OCI-LY1 (cell line): ENCODE results near the gene ADAMTS17.

Experiments used
- H2AFZ ChIP-seq: fragments of 200-600 bp; sonication (generic), shearing (Covaris generic); 2 replicates; pipeline ENCODE4 v1.6.0; 2014; ENCODE audit warnings: antibody characterized with exemption, mild to moderate bottlenecking, low read length
- H3F3A ChIP-seq: fragments of 200-600 bp; sonication (generic), shearing (Covaris generic); 2 replicates; pipeline ENCODE4 v1.6.0; 2014; ENCODE audit warnings: mild to moderate bottlenecking, antibody characterized with exemption, low read length, moderate library complexity; ENCODE audit not compliant: insufficient read depth
- H3K27ac ChIP-seq: fragments of 200-600 bp; sonication (generic); 2 replicates; pipeline ENCODE4 v1.5.1; 2014; ENCODE audit warnings: low read length, mixed run types, mild to moderate bottlenecking, low read depth; ENCODE audit not compliant: poor library complexity, severe bottlenecking
- H3K27me3 ChIP-seq: fragments of 200-600 bp; sonication (generic); 2 replicates; pipeline ENCODE4 v1.6.0; 2014; ENCODE audit warnings: antibody characterized with exemption, mild to moderate bottlenecking, low read length, moderate library complexity; ENCODE audit not compliant: insufficient read depth
- H3K36me3 ChIP-seq: fragments of 200-600 bp; sonication (generic); 2 replicates; pipeline ENCODE4 v1.6.1; 2014; ENCODE audit warnings: mild to moderate bottlenecking, antibody characterized with exemption, low read length, moderate library complexity, mixed read lengths; ENCODE audit not compliant: insufficient read depth
- H3K4me1 ChIP-seq: fragments of 200-600 bp; sonication (generic); 2 replicates; pipeline ENCODE4 v1.5.1; 2014; ENCODE audit warnings: mild to moderate bottlenecking, low read length, moderate library complexity; ENCODE audit not compliant: insufficient read depth, severe bottlenecking
- H3K4me2 ChIP-seq: fragments of 200-600 bp; sonication (generic), shearing (Covaris generic); 2 replicates; pipeline ENCODE4 v1.6.1; 2014; ENCODE audit warnings: low read length
- H3K4me3 ChIP-seq: fragments of 200-600 bp; sonication (generic); 2 replicates; pipeline ENCODE4 v1.5.1; 2014; ENCODE audit warnings: low read length, low read depth, mild to moderate bottlenecking, mixed read lengths; ENCODE audit not compliant: poor library complexity, severe bottlenecking
- H3K79me2 ChIP-seq: fragments of 200-600 bp; shearing (Covaris generic); 2 replicates; pipeline ENCODE4 v1.6.1; 2016; ENCODE audit warnings: mixed run types, low read length, mixed read lengths; ENCODE audit not compliant: insufficient read depth
- H3K9ac ChIP-seq: fragments of 200-600 bp; sonication (generic), shearing (Covaris generic); 2 replicates; pipeline ENCODE4 v1.6.1; 2014; ENCODE audit warnings: mild to moderate bottlenecking, low read length, mixed read lengths
- H3K9me2 ChIP-seq: fragments of 200-600 bp; sonication (generic), shearing (Covaris generic); 2 replicates; pipeline ENCODE4 v1.6.1; 2014; ENCODE audit warnings: low read depth, mild to moderate bottlenecking, low read length, mixed read lengths
- H3K9me3 ChIP-seq: fragments of 200-600 bp; shearing (Covaris generic); 2 replicates; pipeline ENCODE4 v1.6.1; 2014; ENCODE audit warnings: low read length, mixed read lengths
- H4K20me1 ChIP-seq: fragments of 200-600 bp; sonication (generic), shearing (Covaris generic); 2 replicates; pipeline ENCODE4 v1.6.0; 2016; ENCODE audit warnings: mild to moderate bottlenecking, low read length; ENCODE audit not compliant: insufficient read depth
- EZH2 ChIP-seq: fragments of 200-600 bp; sonication (generic), shearing (Covaris generic); IDR thresholded peaks from 2 replicates; pipeline ENCODE4 v1.8.0; 2017; ENCODE audit warnings: borderline replicate concordance, mixed run types, mild to moderate bottlenecking, antibody characterized with exemption, low read length, moderate library complexity, mixed read lengths
- TF ChIP-seq, protein P1 (sequence below): fragments of 200-600 bp; sonication (generic), shearing (Covaris generic); IDR thresholded peaks from 2 replicates; pipeline ENCODE4 v1.5.1; 2017; ENCODE audit warnings: mild to moderate bottlenecking, antibody characterized with exemption, low read length, moderate library complexity, mixed read lengths

ADAMTS17 gene

DNA sequence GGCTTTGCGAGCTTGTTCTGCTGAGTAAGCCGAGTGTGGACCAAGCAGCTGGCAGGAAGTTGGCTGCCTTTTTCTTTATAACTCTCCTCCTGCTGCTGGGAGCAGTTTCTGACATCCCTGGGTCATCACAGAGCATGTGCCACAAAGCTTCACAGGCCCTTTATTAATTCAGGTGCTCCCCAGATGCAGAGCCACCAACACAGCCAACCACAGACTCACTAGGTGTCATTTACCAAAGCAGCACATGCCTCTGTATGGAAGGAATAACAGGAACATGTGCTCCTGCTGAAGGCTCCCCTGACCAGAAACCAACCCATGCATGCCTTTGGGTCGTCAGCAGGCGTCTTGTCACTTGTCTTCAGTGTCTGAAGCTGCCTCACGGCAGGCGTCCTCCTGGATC lies 152.5 kb downstream of the ADAMTS17 start:
- H3K4me1 ChIP-seq, result no peaks in the 10 kb centered on the region
- no peaks in the 10 kb centered on the region for H3K9me2 ChIP-seq
- H3K9ac ChIP-seq, result no peak overlapping the region
- no peaks in the 10 kb centered on the region for H3K36me3 ChIP-seq
- no peak overlapping the region for H2AFZ ChIP-seq
- TF ChIP-seq, protein P1, sequence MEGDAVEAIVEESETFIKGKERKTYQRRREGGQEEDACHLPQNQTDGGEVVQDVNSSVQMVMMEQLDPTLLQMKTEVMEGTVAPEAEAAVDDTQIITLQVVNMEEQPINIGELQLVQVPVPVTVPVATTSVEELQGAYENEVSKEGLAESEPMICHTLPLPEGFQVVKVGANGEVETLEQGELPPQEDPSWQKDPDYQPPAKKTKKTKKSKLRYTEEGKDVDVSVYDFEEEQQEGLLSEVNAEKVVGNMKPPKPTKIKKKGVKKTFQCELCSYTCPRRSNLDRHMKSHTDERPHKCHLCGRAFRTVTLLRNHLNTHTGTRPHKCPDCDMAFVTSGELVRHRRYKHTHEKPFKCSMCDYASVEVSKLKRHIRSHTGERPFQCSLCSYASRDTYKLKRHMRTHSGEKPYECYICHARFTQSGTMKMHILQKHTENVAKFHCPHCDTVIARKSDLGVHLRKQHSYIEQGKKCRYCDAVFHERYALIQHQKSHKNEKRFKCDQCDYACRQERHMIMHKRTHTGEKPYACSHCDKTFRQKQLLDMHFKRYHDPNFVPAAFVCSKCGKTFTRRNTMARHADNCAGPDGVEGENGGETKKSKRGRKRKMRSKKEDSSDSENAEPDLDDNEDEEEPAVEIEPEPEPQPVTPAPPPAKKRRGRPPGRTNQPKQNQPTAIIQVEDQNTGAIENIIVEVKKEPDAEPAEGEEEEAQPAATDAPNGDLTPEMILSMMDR, result no peak
- H4K20me1 ChIP-seq, result no peaks in the 10 kb centered on the region
- no peaks in the 10 kb centered on the region for H3K9me3 ChIP-seq
- no peaks in the 10 kb centered on the region for H3K79me2 ChIP-seq
- H3K27ac ChIP-seq, result no peak overlapping the region
- no peaks in the 10 kb centered on the region for H3F3A ChIP-seq
- no peak overlapping the region for H3K4me3 ChIP-seq
- no peak overlapping the region for H3K4me2 ChIP-seq
- H3K27me3 ChIP-seq, result peaks cover 5% of the 10 kb centered on the region; the same call in 1 of the 2 replicates

DNA sequence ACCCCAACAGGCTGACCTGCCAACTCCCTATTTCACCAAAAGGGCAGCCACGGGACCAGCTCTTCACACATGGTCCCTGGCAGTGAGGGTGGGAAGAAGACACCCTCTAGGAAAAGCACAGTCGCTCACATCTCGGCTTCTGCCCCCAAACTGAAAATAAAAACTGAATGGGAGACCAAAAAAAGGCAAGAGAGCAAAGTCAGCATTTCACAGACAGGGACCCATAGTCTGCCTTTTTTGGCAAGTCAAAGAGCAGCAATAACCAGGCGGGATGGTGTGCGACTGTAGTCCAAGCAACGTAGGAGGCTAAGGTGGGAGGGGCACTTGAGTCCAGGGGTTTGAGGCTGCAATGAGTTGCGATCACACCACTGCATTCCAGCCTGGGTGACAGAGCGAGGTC lies 154.1 kb downstream of the ADAMTS17 start:
- Histone ChIP-seq H3K27me3 (peaks cover 6% of the 10 kb centered on the region; the same call in 1 of the 2 replicates), H3K9ac (no peak overlapping the region), H3K4me3 (no peak overlapping the region), H3K9me3 (no peaks in the 10 kb centered on the region), H3K36me3 (no peaks in the 10 kb centered on the region), H3F3A (no peaks in the 10 kb centered on the region), H3K4me2 (no peak overlapping the region), H3K27ac (no peak overlapping the region), H2AFZ (no peak overlapping the region), H3K79me2 (no peaks in the 10 kb centered on the region), H3K9me2 (no peaks in the 10 kb centered on the region), H3K4me1 (no peaks in the 10 kb centered on the region), H4K20me1 (no peaks in the 10 kb centered on the region)
- no peak for TF ChIP-seq EZH2
- TF ChIP-seq, protein P1, result no peak

GRCh38 chr15:100186960-100187359 lies 154.8 kb downstream of the ADAMTS17 start:
- no peak overlapping the region for H3K27ac ChIP-seq
- H3K9me2 ChIP-seq, result no peaks in the 10 kb centered on the region
- H3K4me1 ChIP-seq, result no peaks in the 10 kb centered on the region
- no peak overlapping the region for H3K4me3 ChIP-seq
- no peak overlapping the region for H2AFZ ChIP-seq
- no peak overlapping the region for H3K9ac ChIP-seq
- 0 out of 2 replicates have a peak, but pooled peaks cover 6% of the 10 kb centered on the region for H3K27me3 ChIP-seq
- no peaks in the 10 kb centered on the region for H3F3A ChIP-seq
- no peaks in the 10 kb centered on the region for H3K79me2 ChIP-seq
- H4K20me1 ChIP-seq, result no peaks in the 10 kb centered on the region
- TF ChIP-seq EZH2, result no peak
- TF ChIP-seq, protein P1, result no peak
- H3K4me2 ChIP-seq, result no peak overlapping the region
- H3K9me3 ChIP-seq, result no peaks in the 10 kb centered on the region
- no peaks in the 10 kb centered on the region for H3K36me3 ChIP-seq
